Right cardiac atrium (tissue), 5 donors: Measurements from ENCODE around the gene GATAD2A. TPM values are rescaled to one million over a fixed set of nuclear protein-coding genes. Genes with fewer than 3 reads are reported as not detected.
A peak's percentile ranks its signal among the peaks of the same experiment; 100 is the strongest.

Experiments used
- ATAC-seq, 2 donors: fragments of 200-7000 bp; cut with Tn5 transposase; one replicate each; pipeline versions ENCODE4 v1.8.0 to v1.9.1; 2020; ENCODE audit warnings: moderate library complexity in 2 of 2, mild to moderate bottlenecking in 1 of 2
- DNase-seq, 3 donors: peaks; one replicate each; pipeline ENCODE4 v3.0.0-alpha.2; 2020
- H3K27ac ChIP-seq: one replicate; pipeline ENCODE4 v1.5.1; 2013; ENCODE audit warnings: mild to moderate bottlenecking, low read length, control low read depth, moderate library complexity
- H3K27me3 ChIP-seq: one replicate; pipeline ENCODE4 v1.6.1; 2013; ENCODE audit not compliant: control insufficient read depth, insufficient read depth
- H3K4me1 ChIP-seq: one replicate; pipeline ENCODE4 v1.6.1; 2013; ENCODE audit warnings: low read length; ENCODE audit not compliant: control insufficient read depth, insufficient read depth
- H3K4me3 ChIP-seq: one replicate; pipeline ENCODE4 v1.5.1; 2013; ENCODE audit warnings: low read length, control low read depth
- H3K9me3 ChIP-seq: one replicate; pipeline ENCODE4 v1.6.1; 2013; ENCODE audit warnings: low read length; ENCODE audit not compliant: control insufficient read depth
- WGBS: extraction: QIAGEN DNeasy Blood & Tissue Kit; methylation state at CpG from one replicate; pipeline ENCODE4 v1.1.7; 2013; 5-methylcytosine and 5-hydroxymethylcytosine counted together
- intact Hi-C, 4 donors: fragments of 100-400 bp; cut with DNase I; formaldehyde crosslinking; loops; one replicate each; pipeline versions ENCODE4 v1.11.0 to v1.14.0; 2022 to 2023
- polyA plus RNA-seq: library from polyadenylated mRNA; stranded (reverse); fragments of 200-250 nt; gene quantifications from one replicate; pipeline ENCODE4 v1.2.3, GENCODE V29; 2013
- total RNA-seq, 4 donors: library from RNA; stranded (reverse); fragmentation: NEBNext Ultra II Directional; extraction: Animal tissue kit (Norgen Biotek cat#: 25700); gene quantifications; one replicate each; pipeline ENCODE4 v1.2.1, GENCODE V29; 2021
- donor health status: healthy with polysubstance abuse.
- donor health status: DM: no; HTN: yes; CAD: no.
- donor health status: DM: no; HTN: no; CAD: no.
- donor health status: DM: no; HTN: yes; CAD: no; lungs with severe emphysema.
- donor health status: DM: yes; HTN: yes; CAD: no.

Gene GATAD2A
- total and polyA plus RNA-seq, 5 donors, result 12.2 to 53.9 (median 34.2) TPM

DNA sequence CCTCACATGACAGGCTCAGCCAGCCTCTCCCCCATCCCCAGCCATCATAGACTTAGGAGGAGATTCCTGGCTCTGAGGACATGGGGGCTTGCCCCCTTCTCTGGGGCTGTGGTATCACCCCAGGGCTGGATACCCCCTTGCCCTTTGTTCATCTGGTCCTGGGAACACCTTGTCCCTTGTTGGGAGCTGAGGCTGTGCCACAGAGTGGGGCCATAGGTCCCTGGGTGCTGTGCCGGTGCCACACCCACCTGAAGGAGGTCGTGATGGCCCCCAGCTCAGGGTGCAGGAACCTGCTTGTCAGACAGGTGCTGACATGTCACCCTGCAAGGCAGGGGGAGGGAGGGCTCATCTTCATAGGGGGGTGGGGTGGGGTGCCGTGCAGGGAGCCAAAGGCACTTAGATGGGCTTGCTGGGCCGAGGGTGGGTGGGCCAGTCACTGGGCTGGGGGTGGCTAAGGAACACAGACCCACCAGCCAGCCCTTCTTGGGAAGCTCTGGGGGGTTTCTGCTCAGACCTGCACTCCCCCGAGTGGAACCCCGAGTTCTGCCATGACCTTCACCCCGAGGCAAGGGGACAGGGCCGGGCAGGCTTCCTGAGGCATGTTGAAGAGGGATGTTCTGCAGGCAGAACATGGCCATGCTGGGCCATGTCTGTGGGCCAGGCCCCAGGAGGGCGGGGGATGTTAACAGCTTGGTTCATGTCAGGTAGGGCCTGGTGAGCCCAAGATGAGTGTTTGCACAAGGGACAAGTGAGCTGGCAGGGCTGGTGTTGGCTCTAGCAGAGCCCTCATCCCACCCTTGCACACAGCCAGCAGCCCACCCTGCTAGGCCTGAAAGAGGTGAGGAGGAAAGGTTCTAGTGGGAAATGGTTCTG, 81.8 kb downstream of the GATAD2A start:
- WGBS, result 79% methylated on average over 9 of the region's 9 CpGs
- Histone ChIP-seq H3K27me3 (no peaks in the 10 kb centered on the region), H3K4me3 (no peak overlapping the region), H3K4me1 (peaks cover 20% of the 10 kb centered on the region), H3K9me3 (no peaks in the 10 kb centered on the region), H3K27ac (no peak overlapping the region)
- ATAC-seq, result no peak
- DNase-seq, result peak in 1 of 3 donors; percentile 60
- intact Hi-C loops, result loop anchor here in 1 of 4 donors (10.0 kb wide), 1 partner anchor 83 kb away; the partner anchor contains the start of gene GATAD2A

- peak in 2 of 3 donors; percentile 73 to 74 for DNase-seq
- 47% methylated on average over 20 of the region's 20 CpGs for WGBS
- intact Hi-C loops, result loop anchor here in 1 of 4 donors (10.0 kb wide), 1 partner anchor 83 kb away; the partner anchor contains the start of gene GATAD2A
- Histone ChIP-seq H3K4me3 (no peak overlapping the region), H3K27ac (peak overlapping the region; percentile 7), H3K9me3 (no peaks in the 10 kb centered on the region), H3K4me1 (peaks cover 17% of the 10 kb centered on the region), H3K27me3 (no peaks in the 10 kb centered on the region)
- no peak for ATAC-seq
Observed at GRCh38 chr19:19487950-19488874, 82.7 kb downstream of the GATAD2A start.

DNA sequence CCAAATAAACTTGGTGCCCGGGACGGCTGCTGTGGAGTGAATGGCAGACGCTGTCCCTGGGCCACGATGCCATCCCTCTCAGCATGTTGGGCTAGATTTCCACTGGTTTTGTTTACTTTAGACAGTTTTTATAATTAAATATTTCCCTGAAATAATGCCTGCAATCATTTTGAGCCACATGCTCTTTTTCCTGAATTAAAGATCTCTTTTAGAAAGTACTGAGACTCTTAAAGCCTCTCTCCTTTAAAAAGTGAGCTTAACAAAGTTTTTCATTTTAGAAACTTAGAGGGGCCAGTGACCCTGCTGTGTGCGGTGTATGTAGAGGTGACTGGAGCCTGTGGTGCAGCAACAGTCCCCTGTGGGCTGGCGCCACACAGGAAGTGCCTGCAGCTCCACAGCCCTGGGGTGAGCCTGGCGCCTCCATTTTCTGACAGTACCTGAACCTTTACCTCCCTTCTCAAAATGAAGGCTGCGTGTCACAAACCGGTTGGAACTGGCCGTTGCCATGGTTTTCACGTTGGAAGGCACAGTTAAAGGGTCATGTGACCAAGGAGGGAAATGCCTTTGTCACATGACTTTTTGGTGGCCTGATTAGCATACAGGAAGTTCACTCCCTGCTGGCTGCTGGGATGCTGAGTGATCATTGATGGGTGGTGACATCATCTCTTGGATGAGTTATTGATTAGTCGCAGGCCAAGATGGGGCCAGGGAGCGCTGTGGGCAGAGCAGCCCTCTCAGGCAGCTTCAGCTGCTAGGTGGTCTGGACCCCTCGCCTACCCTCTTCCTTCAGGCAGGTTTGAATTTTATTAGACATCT, 83.6 kb downstream of the GATAD2A start:
- DNase-seq, result peak; percentile 83 to 91 (median 89)
- H3K9me3 ChIP-seq, result no peaks in the 10 kb centered on the region
- peak; percentile 65 to 77 for ATAC-seq
- intact Hi-C loops, result loop anchor here in 1 of 4 donors (10.0 kb wide), 1 partner anchor 84 kb away; the partner anchor contains the start of gene GATAD2A
- H3K27ac ChIP-seq, result peak overlapping the region; percentile 62
- peaks cover 17% of the 10 kb centered on the region for H3K4me1 ChIP-seq
- no peaks in the 10 kb centered on the region for H3K27me3 ChIP-seq
- peak overlapping the region; percentile 25 for H3K4me3 ChIP-seq
- 28% methylated on average over 14 of the region's 14 CpGs for WGBS

DNA sequence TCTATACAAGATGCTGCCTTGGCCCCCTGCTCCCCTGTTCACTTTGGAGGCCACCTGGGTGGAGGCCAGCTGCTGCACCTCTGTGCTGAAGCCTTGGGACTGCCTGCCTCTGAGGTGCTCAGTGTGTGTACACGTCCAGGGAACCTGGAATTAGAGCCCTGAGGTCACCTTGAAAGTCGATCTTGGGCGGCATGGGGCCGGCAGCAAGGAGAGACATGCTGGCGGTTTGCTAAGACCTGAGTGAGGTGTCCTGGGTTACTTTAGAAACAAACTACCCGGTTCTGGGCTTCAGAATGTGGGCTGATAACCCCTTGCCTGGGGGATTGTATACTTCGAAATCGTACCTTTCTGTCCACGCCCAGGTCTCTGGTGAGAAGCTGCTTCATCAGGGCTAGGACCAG, 84.3 kb downstream of the GATAD2A start:
- WGBS, result 55% methylated on average over 9 of the region's 9 CpGs
- peak; percentile 5 to 7 for ATAC-seq
- Histone ChIP-seq H3K4me1 (peaks cover 16% of the 10 kb centered on the region), H3K27ac (peak overlapping the region; percentile 62), H3K27me3 (no peaks in the 10 kb centered on the region), H3K9me3 (no peaks in the 10 kb centered on the region), H3K4me3 (no peak overlapping the region)
- intact Hi-C loops, result loop anchor here (2.0 to 10.0 kb wide), 3 partner anchors 85 to 125 kb away; partner anchors contain the start of gene GATAD2A (in 1 of the 4)
- DNase-seq, result peak in 1 of 3 donors; percentile 60

- 26% methylated on average over 20 of the region's 20 CpGs for WGBS
- H3K27me3 ChIP-seq, result no peaks in the 10 kb centered on the region
- peak; percentile 42 to 44 for ATAC-seq
- peak; percentile 64 to 88 (median 83) for DNase-seq
- no peaks in the 10 kb centered on the region for H3K9me3 ChIP-seq
- peaks cover 13% of the 10 kb centered on the region for H3K4me1 ChIP-seq
- H3K4me3 ChIP-seq, result no peak overlapping the region
- intact Hi-C loops, result loop anchor here (2.0 to 5.0 kb wide), 2 partner anchors 123 to 126 kb away; no protein-coding TSS in a partner anchor
- peak overlapping the region; percentile 51 for H3K27ac ChIP-seq
Observed at GRCh38 chr19:19490214-19490968, 84.9 kb downstream of the GATAD2A start.

DNA sequence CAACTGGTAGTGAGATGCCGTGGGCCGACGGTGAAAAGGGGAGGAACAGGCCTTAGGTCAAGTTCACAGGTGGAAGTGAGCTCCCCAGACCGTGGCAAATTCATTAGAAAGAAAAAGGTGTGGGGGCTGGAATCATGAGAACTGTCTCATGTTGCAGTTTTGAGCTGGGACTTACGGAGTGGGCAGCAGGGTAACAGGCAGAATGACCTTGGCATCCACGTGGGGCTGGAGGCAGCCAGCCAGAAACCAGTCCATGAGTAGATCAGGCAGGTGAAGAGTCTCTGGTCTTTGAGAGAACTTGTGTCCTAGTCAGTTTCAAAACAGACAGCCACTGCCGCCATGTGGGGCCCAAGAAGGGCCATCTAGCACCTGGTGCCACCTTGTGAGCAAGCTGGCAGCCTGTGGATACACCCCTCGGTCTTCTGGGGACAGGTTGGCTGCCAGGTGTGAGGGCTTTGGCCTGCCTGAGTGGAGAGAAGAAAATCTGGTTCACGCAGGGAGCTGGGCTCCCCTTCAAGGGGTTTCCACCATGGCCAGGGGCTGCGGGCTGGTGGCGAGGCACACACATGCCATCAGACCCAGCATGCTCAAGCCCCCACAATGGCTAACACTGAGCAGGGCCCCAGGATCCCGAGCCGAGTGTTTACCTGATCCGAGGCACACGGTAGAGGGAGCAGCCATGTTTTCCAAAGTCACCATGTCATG, 86.0 kb downstream of the GATAD2A start:
- WGBS, result 83% methylated on average over 15 of the region's 15 CpGs
- no peak overlapping the region for H3K27ac ChIP-seq
- ATAC-seq (no peak), DNase-seq (peak in 1 of 3 donors; percentile 52)
- H3K4me3 ChIP-seq, result no peak overlapping the region
- no peaks in the 10 kb centered on the region for H3K9me3 ChIP-seq
- no peaks in the 10 kb centered on the region for H3K27me3 ChIP-seq
- peaks cover 13% of the 10 kb centered on the region for H3K4me1 ChIP-seq
- intact Hi-C loops, result loop anchor here (2.0 to 5.0 kb wide), 2 partner anchors 124 to 127 kb away; no protein-coding TSS in a partner anchor

DNA sequence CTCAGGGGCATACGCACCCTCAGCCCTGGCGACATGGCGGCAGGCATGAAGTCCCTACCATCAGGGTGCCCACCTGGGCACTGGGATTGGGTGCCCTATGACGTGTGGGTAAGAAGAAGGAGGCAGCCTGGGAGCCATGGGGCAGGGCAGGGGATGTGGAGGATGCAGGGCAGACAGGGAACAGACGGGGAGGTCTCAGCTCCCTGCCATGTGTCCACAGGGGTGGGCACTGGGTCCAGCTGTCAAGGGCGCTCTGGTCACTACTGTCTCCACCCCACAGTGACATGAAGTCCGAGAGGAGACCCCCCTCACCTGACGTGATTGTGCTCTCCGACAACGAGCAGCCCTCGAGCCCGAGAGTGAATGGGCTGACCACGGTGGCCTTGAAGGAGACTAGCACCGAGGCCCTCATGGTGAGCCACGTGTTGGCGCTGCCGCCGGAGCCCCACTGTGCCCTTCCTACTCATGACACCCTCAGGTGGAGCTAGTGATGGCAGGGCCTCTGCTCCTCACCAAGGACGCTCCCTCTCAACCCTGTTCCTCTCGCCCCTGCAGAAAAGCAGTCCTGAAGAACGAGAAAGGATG, 86.6 kb downstream of the GATAD2A start:
- Histone ChIP-seq H3K9me3 (no peaks in the 10 kb centered on the region), H3K4me1 (peaks cover 13% of the 10 kb centered on the region), H3K27ac (no peak overlapping the region), H3K4me3 (no peak overlapping the region), H3K27me3 (no peaks in the 10 kb centered on the region)
- WGBS, result 87% methylated on average over 21 of the region's 21 CpGs
- ATAC-seq, result no peak
- peak in 1 of 3 donors; percentile 59 for DNase-seq
- intact Hi-C loops, result loop anchor here in 3 of 4 donors (5.0 kb wide), 1 partner anchor 125 kb away; no protein-coding TSS in a partner anchor

DNA sequence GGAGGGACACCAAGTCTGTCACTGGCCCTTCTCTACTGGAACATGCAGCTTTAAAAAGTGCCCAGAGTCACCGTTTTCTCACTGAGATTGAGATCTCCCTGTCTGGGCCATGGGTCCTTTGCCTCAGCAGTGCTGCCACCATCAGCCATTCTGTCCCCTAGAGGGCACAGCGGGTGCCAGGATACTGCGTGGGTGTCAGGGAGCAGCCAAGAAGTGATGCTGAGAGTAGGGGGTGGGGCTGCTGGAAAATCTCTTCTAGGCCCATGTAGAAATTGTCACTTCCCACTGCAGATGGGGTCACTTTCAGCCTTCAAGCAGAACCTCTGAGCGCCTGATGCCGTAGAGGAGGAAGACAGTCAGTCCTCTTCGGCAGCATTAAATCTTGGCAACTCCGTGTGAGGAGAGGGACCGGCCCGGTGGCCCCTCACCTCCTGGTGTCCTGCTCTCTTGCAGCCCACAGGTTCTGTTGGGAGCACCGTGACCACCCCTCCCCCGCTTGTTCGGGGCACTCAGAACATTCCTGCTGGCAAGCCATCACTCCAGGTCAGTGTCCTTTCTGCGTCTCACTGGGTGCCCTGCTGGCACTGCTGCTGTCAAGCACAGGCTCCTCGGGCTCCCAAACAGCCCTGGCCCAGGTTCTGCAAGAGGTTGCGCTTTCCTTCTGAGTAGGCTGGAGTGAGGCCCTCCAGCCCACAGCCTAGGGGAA, 88.5 kb downstream of the GATAD2A start:
- WGBS, result 79% methylated on average over 15 of the region's 15 CpGs
- intact Hi-C loops, result loop anchor here in 3 of 4 donors (5.0 kb wide), 1 partner anchor 127 kb away; no protein-coding TSS in a partner anchor
- no peaks in the 10 kb centered on the region for H3K9me3 ChIP-seq

More for the DNA sequence above, 88.5 kb downstream of the GATAD2A start:
- no peak overlapping the region for H3K4me3 ChIP-seq
- no peak for ATAC-seq
- H3K27ac ChIP-seq, result no peak overlapping the region
- DNase-seq, result peak in 1 of 3 donors; percentile 46
- no peaks in the 10 kb centered on the region for H3K27me3 ChIP-seq
- peaks cover 7% of the 10 kb centered on the region for H3K4me1 ChIP-seq
